Heart left ventricle (tissue), 16 donors: ENCODE data around the gene PTGES3L. TPM values are rescaled to one million over a fixed set of nuclear protein-coding genes. Genes with fewer than 3 reads are reported as not detected.
A peak's percentile ranks its signal among the peaks of the same experiment; 100 is the strongest.
"Not testable (repeated sequence)": the region's sequence is repeated elsewhere in the genome, so short reads cannot be mapped to it uniquely, and the experiment has no call there.

Experiments used
- ATAC-seq, 4 donors: fragments of 200-7000 bp; cut with Tn5 transposase; one replicate each; pipeline ENCODE4 v1.9.1; 2020 to 2022; ENCODE audit warnings: moderate library complexity in 4 of 4, mild to moderate bottlenecking in 3 of 4, moderate number of reproducible peaks in 1 of 4
- DNase-seq, 5 donors: peaks; one replicate each; pipeline ENCODE4 v3.0.0-alpha.2; 2020
- H3K27ac ChIP-seq, 12 donors: fragments of 200-600 bp; sonication (generic) in 4 of 12; one replicate each; pipeline versions ENCODE4 v1.5.0 to v1.8.0; 2016 to 2022; ENCODE audit warnings: mild to moderate bottlenecking in 2 of 12
- H3K27me3 ChIP-seq, 9 donors: fragments of 200-600 bp; sonication (generic) in 2 of 9; one replicate each; pipeline versions ENCODE4 v1.5.1 to v1.8.0; 2016 to 2022; ENCODE audit warnings: mild to moderate bottlenecking in 3 of 9
- H3K36me3 ChIP-seq, 9 donors: fragments of 200-600 bp; sonication (generic) in 2 of 9; one replicate each; pipeline versions ENCODE4 v1.5.0 to v1.8.0; 2018 to 2022; ENCODE audit warnings: mild to moderate bottlenecking in 2 of 9
- H3K4me1 ChIP-seq, 12 donors: fragments of 200-600 bp; sonication (generic) in 4 of 12; one replicate each; pipeline versions ENCODE4 v1.5.0 to v1.8.0; 2016 to 2022; ENCODE audit warnings: mild to moderate bottlenecking in 3 of 12
- H3K4me3 ChIP-seq, 12 donors: fragments of 200-600 bp; sonication (generic) in 4 of 12; one replicate each; pipeline versions ENCODE4 v1.5.0 to v1.8.0; 2017 to 2022; ENCODE audit warnings: mild to moderate bottlenecking in 9 of 12, moderate library complexity in 4 of 12
- H3K9me3 ChIP-seq, 12 donors: fragments of 200-600 bp; sonication (generic) in 4 of 12; one replicate each; pipeline versions ENCODE4 v1.5.0 to v1.8.0; 2016 to 2022; ENCODE audit warnings: mild to moderate bottlenecking in 1 of 12
- CTCF ChIP-seq, 12 donors: fragments of 200-600 bp; sonication (generic) in 4 of 12; IDR thresholded peaks; one replicate each; pipeline versions ENCODE4 v1.5.0 to v1.8.0; 2018 to 2022; ENCODE audit warnings: antibody characterized with exemption in 12 of 12, mild to moderate bottlenecking in 5 of 12
- POLR2A ChIP-seq, 2 donors: fragments of 450-650 bp; IDR thresholded peaks; one replicate each; pipeline ENCODE4 v1.6.1; 2017; ENCODE audit warnings: antibody characterized with exemption in 2 of 2, mild to moderate bottlenecking in 2 of 2, moderate library complexity in 2 of 2
- WGBS, 4 donors: extraction: QIAGEN DNeasy Blood & Tissue Kit in 2 of 4; methylation state at CpG; one replicate each; pipeline versions ENCODE4 v1.1.5 to v1.1.7; 2013 to 2018; 5-methylcytosine and 5-hydroxymethylcytosine counted together
- intact Hi-C, 10 donors: fragments of 100-400 bp; cut with DNase I; formaldehyde crosslinking; loops; one replicate each; pipeline versions ENCODE4 v1.11.1 to v1.14.2; 2022
- polyA plus RNA-seq, 2 donors: library from polyadenylated mRNA; stranded (reverse); fragments of 200-250 nt; gene quantifications; one replicate each; pipeline ENCODE4 v1.2.3, GENCODE V29; 2013
- total RNA-seq, 9 donors: library from RNA; depleted of rRNA in 2 of 9; stranded (reverse); fragments of >200 nt in 2 of 9; fragmentation: NEBNext Ultra II Directional in 3 of 9; extraction: Animal tissue kit (Norgen Biotek cat#: 25700) in 3 of 9; gene quantifications; one replicate each; pipeline versions ENCODE4 v1.1.0 to v1.2.4, GENCODE V29; 2016 to 2023
- donor health status: ischemic (EF 13 %, LVEDD 7.1; RV severe dilation, severe dysfunction).
- donor health status: healthy with polysubstance abuse.
- donor health status: DM: no; HTN: yes; CAD: no.
- donor health status: DM: no; HTN: no; CAD: no.
- donor health status: ischemic (EF 25% LVEDD 6.9; RV normal size, moderate dysfunction).
- donor health status: ischemic (EF 25% LVEDD 5.7; RV mildly dilated, moderate dysfunction).
- donor health status: healthy.
- donor health status: DM: yes; HTN: yes; CAD: no.
- donor health status: ischemic (EF 35%, LVEDD 5.7; RV mildly dilated, moderate dysfunction).
- donor health status: nonischemic (EF 11% LVEDD 7.7; RV severe dilation, severe dysfunction).
- donor health status: DM: yes; HTN: yes; CAD: no.
- donor health status: PGD.
- donor health status: ischemic (EF 29% LVEDD 5.4; RV normal size, mild dysfunction).
- donor health status: nonischemic (EF 23%, LVEDD 6.1; RV moderate dilation, normal function).

PTGES3L gene
- total and polyA plus RNA-seq, 11 donors = 24.6 to 58.0 (median 41.5) TPM

DNA sequence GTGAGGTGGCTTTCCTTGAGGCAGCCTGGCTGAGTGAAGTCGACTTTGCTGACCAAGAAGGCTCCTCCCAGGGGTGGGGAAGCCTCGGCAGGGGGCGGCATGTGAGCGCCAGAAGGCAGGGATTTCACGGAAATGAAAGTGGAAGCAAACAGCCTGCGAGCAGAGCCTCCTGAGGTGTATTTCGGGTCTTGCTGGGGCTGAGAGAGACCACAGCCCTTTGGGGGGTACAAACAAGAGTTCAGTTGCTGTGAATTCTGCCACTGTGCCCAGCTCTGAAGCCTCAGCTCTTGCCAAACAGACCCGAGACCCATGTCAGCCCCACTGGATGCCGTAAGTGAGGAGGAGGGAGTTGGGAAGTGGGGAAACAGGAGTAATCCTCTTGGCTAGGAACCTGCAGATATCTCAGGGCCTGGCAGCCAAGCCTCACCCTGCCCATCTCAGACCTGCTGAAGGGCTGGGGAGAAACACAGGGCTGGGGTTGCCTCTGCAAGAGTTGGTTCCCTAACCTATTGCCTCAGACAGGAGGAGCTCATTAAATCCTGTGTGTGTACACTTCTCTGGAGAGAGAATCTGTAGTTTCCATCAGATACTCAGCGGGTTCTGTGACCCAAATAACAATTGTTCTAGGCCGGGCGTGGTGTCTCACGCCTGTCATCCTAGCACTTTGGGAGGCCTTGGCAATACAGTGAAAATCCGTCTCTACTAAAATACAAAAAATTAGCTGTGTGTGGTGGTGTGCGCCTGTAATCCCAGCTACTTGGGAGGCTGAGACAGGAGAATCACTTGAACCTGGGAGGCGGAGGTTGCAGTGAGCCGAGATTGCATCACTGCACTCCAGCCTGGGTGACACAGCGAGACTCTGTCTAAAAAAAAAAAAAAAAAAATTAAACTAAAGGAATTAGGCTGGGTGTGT lies 27.0 kb upstream of the PTGES3L start, which contains the start of gene IFI35:
Gene IFI35 (plus strand): TSS at position 146 of the 913 bp plus-strand sequence. CDS start 164 bp downstream, at position 310.
- peaks cover 2 to 58% (median 28%) of the 10 kb centered on the region in 12 donors for H3K4me1 ChIP-seq
- no peaks in the 10 kb centered on the region for H3K9me3 ChIP-seq
- ATAC-seq (peak; percentile 80 to 95 (median 85)), DNase-seq (peak; percentile 87 to 90 (median 89))
- no peaks in the 10 kb centered on the region for H3K27me3 ChIP-seq
- H3K4me3 ChIP-seq = peak within 1 kb of the TSS; percentile 35 to 90 (median 72)
- WGBS, 4 donors = 29 to 34% (median 34%) methylated on average over 16 to 18 of the region's 18 CpGs
- H3K27ac ChIP-seq = peak within 1 kb of the TSS; percentile 39 to 95 (median 91)
- intact Hi-C loops = loop anchor here in 1 of 10 donors (5.0 kb wide), 1 partner anchor 165 kb away; the partner anchor contains the start of gene NBR1
- peak in 1 of 2 donors; percentile 34 for TF ChIP-seq POLR2A (IDR thresholded peaks at IDR 0.05)
- peak in 10 of 12 donors; percentile 25 to 78 (median 56) for TF ChIP-seq CTCF (IDR thresholded peaks at IDR 0.05)
- H3K36me3 ChIP-seq = peaks cover 0 to 44% (median 27%) of the 10 kb centered on the region in 9 donors

GRCh38 chr17:43003542-43004172 lies 23.8 kb upstream of the PTGES3L start:
- no peak overlapping the region for H3K27ac ChIP-seq
- no peak overlapping the region for H3K4me3 ChIP-seq
- TF ChIP-seq POLR2A (IDR thresholded peaks at IDR 0.05) (no peak), CTCF (IDR thresholded peaks at IDR 0.05) (no peak)
- intact Hi-C loops = loop anchor here in 1 of 10 donors (5.0 kb wide), 1 partner anchor 169 kb away; the partner anchor contains the start of gene NBR1
- DNase-seq (no peak), ATAC-seq (no peak)
- H3K4me1 ChIP-seq = peaks cover 7 to 55% (median 21%) of the 10 kb centered on the region in 12 donors
- WGBS, 4 donors = 77 to 87% (median 79%) methylated on average over 5 of the region's 5 CpGs
- no peaks in the 10 kb centered on the region for H3K27me3 ChIP-seq
- no peaks in the 10 kb centered on the region for H3K9me3 ChIP-seq
- H3K36me3 ChIP-seq = peaks cover 0 to 57% (median 50%) of the 10 kb centered on the region in 9 donors

DNA sequence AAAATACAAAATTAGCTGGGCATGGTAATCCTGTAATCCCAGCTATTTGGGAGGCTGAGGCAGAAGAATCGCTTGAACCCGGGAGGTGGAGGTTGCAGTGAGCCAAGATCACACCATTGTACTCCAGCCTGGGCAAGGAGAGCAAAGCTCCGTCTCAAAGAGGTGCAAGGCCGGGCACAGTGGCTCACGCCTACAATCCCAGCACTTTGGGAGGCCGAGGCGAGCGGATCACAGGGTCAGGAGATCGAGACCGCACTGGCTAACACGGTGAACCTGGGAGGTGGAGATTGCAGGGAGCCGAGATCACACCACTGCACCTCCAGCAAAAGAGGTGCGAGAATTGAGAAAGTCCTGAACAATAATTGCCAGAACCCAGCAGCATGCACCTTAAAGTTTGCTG lies 21.0 kb upstream of the PTGES3L start:
- intact Hi-C loops = loop anchor here in 1 of 10 donors (5.0 kb wide), 1 partner anchor 171 kb away; the partner anchor contains the start of gene NBR1

GRCh38 chr17:42999003-42999525 lies 19.2 kb upstream of the PTGES3L start:
- WGBS, 4 donors = 9 to 16% (median 13%) methylated on average over 10 of the region's 10 CpGs
- Histone ChIP-seq H3K36me3 (peaks cover 0 to 55% (median 45%) of the 10 kb centered on the region in 9 donors), H3K9me3 (no peaks in the 10 kb centered on the region), H3K27me3 (no peaks in the 10 kb centered on the region), H3K27ac (peak overlapping the region in 11 of 12 donors; percentile 57 to 97 (median 87)), H3K4me3 (peak overlapping the region; percentile 50 to 94 (median 77)), H3K4me1 (peaks cover 7 to 40% (median 16%) of the 10 kb centered on the region in 12 donors)
- ATAC-seq (no peak), DNase-seq (no peak)
- TF ChIP-seq POLR2A (IDR thresholded peaks at IDR 0.05) (no peak), CTCF (IDR thresholded peaks at IDR 0.05) (no peak)
- intact Hi-C loops = loop anchor here in 1 of 10 donors (10.0 kb wide), 2 partner anchors 64 to 414 kb away; no protein-coding TSS in a partner anchor

More for the DNA sequence above, 21.0 kb upstream of the PTGES3L start:
- H3K36me3 ChIP-seq = peaks cover 0 to 57% (median 50%) of the 10 kb centered on the region in 9 donors
- H3K27me3 ChIP-seq, H3K9me3 ChIP-seq, H3K4me3 ChIP-seq, ATAC-seq, DNase-seq, H3K27ac ChIP-seq: not testable (repeated sequence)
- 91 to 95% (median 94%) methylated on average over 13 of the region's 13 CpGs for WGBS, 4 donors
- H3K4me1 ChIP-seq = peaks cover 7 to 40% (median 16%) of the 10 kb centered on the region in 12 donors
